SK-N-SH (cell line): Measurements from ENCODE around the gene CHAF1A.

ENCODE experiments used
- EP300 ChIP-seq, 2 experiments: IDR thresholded peaks; 2 replicates each; pipeline versions ENCODE4 v1.4.0 to v1.6.1; 2012; ENCODE audit warnings: borderline replicate concordance in 1 of 2, low read depth in 1 of 2, low read length in 1 of 2
- POLR2AphosphoS5 ChIP-seq: IDR thresholded peaks from 2 replicates; pipeline ENCODE4 v1.6.1; 2012; ENCODE audit warnings: low read depth, low read length
- SMC3 ChIP-seq: IDR thresholded peaks from 2 replicates; pipeline ENCODE4 v1.6.1; 2012; ENCODE audit warnings: low read depth, low read length, improper control_type of control experiment
- YY1 ChIP-seq: IDR thresholded peaks from 2 replicates; pipeline ENCODE4 v1.4.0; 2012; ENCODE audit warnings: low read depth, mild to moderate bottlenecking
- TF ChIP-seq, protein P1 (sequence below): IDR thresholded peaks from 2 replicates; pipeline ENCODE4 v1.4.0; 2012; ENCODE audit warnings: low read depth, borderline replicate concordance
- TF ChIP-seq, protein P2 (sequence below): IDR thresholded peaks from 2 replicates; pipeline ENCODE4 v1.6.1; 2012; ENCODE audit warnings: mild to moderate bottlenecking, low read depth, low read length, moderate library complexity
- TF ChIP-seq, protein P3 (sequence below): fragments of 200-600 bp; sonication (generic); IDR thresholded peaks from 2 replicates; pipeline ENCODE4 v1.6.1; 2017; ENCODE audit warnings: antibody characterized with exemption, mild to moderate bottlenecking, moderate library complexity

DNA sequence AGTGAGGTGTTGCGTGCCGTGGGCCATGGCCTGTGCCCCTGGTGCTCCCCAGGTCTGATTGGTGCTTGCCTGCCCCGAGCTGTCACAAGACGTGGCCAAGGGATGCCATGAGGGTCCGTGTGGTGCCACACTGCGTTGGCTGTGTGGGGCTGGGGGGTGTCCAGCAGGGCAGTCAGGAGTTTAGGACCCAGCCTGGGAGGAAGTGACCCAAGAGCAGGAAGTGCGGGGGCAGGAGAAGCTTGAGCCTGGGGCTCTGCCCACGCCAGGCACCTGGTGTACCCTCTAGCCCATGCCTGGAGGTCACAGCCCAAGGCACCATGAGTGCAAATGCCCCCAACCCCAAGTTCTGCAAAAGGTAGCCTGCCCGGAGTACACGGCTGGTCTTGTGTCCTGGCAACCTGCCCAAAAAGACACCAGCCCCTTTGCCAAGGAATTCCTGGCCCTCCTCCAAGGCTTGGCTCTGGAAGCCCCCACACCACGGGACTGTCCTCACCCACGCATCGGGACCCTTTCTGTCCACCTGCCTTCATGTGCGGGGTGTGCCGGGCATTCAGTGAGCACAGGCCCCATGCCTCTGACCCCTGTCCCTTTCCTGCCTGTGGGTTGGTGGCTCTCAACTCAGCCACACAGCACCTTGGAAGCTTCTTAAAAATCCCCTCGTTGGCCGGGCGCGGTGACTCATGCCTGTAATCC is 34.2 kb upstream of the CHAF1A start:
- TF ChIP-seq POLR2AphosphoS5 (no peak), YY1 (no peak), EP300 (IDR thresholded peaks at IDR 0.05; ENCODE audit: borderline replicate concordance in 1 of 2, low read depth in 1 of 2, low read length in 1 of 2) (no peak), SMC3 (no peak)
- TF ChIP-seq, protein P1, sequence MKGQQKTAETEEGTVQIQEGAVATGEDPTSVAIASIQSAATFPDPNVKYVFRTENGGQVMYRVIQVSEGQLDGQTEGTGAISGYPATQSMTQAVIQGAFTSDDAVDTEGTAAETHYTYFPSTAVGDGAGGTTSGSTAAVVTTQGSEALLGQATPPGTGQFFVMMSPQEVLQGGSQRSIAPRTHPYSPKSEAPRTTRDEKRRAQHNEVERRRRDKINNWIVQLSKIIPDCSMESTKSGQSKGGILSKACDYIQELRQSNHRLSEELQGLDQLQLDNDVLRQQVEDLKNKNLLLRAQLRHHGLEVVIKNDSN: no peak
- TF ChIP-seq, protein P2, sequence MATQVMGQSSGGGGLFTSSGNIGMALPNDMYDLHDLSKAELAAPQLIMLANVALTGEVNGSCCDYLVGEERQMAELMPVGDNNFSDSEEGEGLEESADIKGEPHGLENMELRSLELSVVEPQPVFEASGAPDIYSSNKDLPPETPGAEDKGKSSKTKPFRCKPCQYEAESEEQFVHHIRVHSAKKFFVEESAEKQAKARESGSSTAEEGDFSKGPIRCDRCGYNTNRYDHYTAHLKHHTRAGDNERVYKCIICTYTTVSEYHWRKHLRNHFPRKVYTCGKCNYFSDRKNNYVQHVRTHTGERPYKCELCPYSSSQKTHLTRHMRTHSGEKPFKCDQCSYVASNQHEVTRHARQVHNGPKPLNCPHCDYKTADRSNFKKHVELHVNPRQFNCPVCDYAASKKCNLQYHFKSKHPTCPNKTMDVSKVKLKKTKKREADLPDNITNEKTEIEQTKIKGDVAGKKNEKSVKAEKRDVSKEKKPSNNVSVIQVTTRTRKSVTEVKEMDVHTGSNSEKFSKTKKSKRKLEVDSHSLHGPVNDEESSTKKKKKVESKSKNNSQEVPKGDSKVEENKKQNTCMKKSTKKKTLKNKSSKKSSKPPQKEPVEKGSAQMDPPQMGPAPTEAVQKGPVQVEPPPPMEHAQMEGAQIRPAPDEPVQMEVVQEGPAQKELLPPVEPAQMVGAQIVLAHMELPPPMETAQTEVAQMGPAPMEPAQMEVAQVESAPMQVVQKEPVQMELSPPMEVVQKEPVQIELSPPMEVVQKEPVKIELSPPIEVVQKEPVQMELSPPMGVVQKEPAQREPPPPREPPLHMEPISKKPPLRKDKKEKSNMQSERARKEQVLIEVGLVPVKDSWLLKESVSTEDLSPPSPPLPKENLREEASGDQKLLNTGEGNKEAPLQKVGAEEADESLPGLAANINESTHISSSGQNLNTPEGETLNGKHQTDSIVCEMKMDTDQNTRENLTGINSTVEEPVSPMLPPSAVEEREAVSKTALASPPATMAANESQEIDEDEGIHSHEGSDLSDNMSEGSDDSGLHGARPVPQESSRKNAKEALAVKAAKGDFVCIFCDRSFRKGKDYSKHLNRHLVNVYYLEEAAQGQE: no peak
- TF ChIP-seq, protein P3, sequence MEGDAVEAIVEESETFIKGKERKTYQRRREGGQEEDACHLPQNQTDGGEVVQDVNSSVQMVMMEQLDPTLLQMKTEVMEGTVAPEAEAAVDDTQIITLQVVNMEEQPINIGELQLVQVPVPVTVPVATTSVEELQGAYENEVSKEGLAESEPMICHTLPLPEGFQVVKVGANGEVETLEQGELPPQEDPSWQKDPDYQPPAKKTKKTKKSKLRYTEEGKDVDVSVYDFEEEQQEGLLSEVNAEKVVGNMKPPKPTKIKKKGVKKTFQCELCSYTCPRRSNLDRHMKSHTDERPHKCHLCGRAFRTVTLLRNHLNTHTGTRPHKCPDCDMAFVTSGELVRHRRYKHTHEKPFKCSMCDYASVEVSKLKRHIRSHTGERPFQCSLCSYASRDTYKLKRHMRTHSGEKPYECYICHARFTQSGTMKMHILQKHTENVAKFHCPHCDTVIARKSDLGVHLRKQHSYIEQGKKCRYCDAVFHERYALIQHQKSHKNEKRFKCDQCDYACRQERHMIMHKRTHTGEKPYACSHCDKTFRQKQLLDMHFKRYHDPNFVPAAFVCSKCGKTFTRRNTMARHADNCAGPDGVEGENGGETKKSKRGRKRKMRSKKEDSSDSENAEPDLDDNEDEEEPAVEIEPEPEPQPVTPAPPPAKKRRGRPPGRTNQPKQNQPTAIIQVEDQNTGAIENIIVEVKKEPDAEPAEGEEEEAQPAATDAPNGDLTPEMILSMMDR: no peak
